Activated T-helper 17 cell treated with anti-CD3 and anti-CD28 coated beads, Interleukin-2, amount 50 U/mL, for 72 hours (primary cell): ENCODE data around the gene ELMO1. TPM values are rescaled to one million over a fixed set of nuclear protein-coding genes. Genes with fewer than 3 reads are reported as not detected.

Source experiments
- ATAC-seq: fragments of 150-1000 bp; cut with Tn5 transposase; replicated peaks from 2 replicates; pipeline ENCODE4 v1.10.0; 2021; ENCODE audit warnings: mild to moderate bottlenecking, moderate library complexity
- H3K27ac Mint-ChIP-seq: one replicate; pipeline ENCODE4 v1.8.0; 2022; ENCODE audit warnings: mixed read lengths
- H3K27me3 Mint-ChIP-seq: one replicate; pipeline ENCODE4 v1.8.0; 2022; ENCODE audit warnings: mixed read lengths
- H3K36me3 Mint-ChIP-seq: one replicate; pipeline ENCODE4 v1.8.0; 2022; ENCODE audit warnings: low read depth, mild to moderate bottlenecking, mixed read lengths
- H3K4me1 Mint-ChIP-seq: one replicate; pipeline ENCODE4 v1.8.0; 2022; ENCODE audit warnings: mixed read lengths
- H3K4me3 Mint-ChIP-seq: one replicate; pipeline ENCODE4 v1.8.0; 2022; ENCODE audit warnings: mild to moderate bottlenecking, mixed read lengths
- H3K9me3 Mint-ChIP-seq: one replicate; pipeline ENCODE4 v1.8.0; 2022; ENCODE audit warnings: mixed read lengths
- total RNA-seq, 2 donors: library from RNA; stranded (reverse); gene quantifications; one replicate each; pipeline ENCODE4 v1.2.3, GENCODE V29; 2022

The ELMO1 gene
- total RNA-seq, 2 donors from 2014 or later = 77.4 to 106 TPM

DNA sequence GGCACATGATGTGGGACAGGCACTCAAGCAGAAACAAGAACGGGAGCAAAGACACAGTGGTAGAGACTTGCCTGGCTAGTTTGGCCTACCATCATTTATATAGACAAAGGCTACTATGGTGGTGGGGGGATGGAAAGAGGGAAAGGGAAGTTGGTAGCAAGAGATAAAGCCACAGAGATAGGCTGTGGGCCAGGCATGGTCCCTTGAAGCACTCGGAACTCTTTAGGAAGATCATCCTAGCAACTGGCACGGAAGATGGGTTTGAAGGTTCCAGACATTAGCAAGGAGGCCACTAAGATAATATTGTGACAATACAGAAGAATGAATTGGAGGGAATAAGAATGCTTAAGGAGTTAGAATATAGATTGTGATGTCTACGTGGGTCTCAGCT, 319.6 kb downstream of the ELMO1 start:
- Mint-ChIP-seq H3K27ac (no peak overlapping the region), H3K4me1 (peaks cover 7% of the 10 kb centered on the region), H3K4me3 (no peak overlapping the region), H3K36me3 (peaks cover 88% of the 10 kb centered on the region), H3K9me3 (peaks cover 5% of the 10 kb centered on the region), H3K27me3 (no peaks in the 10 kb centered on the region)
- no peak for ATAC-seq

DNA sequence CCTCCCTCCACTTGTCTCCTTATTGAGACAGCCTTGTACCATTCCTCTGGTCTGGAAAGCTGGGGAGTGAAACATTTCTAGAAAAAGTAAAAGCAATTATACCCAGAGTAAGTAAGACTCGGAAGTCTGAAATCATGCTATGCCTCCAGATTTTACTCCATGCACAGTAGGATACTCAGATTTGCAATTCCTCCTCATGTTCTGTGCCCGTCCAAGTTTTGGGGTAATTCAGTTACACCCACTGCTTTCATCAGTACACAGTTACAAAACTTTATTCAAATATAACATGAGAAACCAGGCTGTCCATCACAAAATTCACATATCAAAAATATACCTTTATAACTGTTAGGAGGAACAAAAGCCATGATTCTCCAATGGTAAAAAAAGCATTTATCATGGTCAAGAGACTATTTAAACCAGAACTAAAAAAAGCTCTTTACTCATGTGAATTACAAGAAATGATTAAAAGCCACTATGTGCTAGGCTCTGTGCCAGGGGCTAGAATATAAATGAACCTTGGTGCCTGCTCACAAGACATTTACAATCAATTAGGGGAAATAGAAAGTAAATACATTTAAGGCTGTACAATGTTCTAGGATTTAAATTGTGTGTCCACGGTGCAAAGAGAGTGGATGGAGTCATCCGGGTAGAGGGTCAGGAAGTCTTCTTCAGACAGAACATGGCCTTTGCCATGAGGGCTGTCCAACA, 320.2 kb downstream of the ELMO1 start:
- Mint-ChIP-seq H3K4me1 (peaks cover 7% of the 10 kb centered on the region), H3K27me3 (no peaks in the 10 kb centered on the region), H3K9me3 (peaks cover 5% of the 10 kb centered on the region), H3K27ac (no peak overlapping the region), H3K4me3 (no peak overlapping the region), H3K36me3 (peaks cover 83% of the 10 kb centered on the region)
- ATAC-seq = no peak

DNA sequence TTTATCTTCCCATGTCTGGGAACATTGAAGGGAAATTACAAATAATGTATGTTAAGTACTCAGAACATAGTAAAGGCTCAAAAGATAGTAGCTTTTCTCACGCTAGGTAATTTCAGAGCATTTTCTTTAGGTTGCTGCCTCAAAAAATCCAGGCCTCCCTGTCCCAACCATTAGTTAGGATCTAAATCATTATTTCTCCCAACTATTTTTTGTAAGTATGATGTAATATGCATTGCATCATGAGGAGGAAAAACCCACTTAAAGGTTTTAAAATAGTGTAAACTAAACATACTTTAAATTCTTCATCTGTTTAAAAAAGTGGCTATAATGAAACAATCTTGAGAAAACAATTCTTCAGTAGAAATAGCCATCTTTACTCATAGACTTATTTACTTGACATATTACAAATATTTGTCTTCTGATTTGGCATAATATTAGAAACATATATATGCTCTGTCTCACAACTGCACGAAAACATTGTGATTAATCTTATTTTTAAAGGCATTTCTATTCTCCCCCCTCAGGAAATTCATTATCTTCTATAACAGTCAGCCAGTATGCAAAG, 329.3 kb downstream of the ELMO1 start:
- H3K4me1 Mint-ChIP-seq = peaks cover 27% of the 10 kb centered on the region

DNA sequence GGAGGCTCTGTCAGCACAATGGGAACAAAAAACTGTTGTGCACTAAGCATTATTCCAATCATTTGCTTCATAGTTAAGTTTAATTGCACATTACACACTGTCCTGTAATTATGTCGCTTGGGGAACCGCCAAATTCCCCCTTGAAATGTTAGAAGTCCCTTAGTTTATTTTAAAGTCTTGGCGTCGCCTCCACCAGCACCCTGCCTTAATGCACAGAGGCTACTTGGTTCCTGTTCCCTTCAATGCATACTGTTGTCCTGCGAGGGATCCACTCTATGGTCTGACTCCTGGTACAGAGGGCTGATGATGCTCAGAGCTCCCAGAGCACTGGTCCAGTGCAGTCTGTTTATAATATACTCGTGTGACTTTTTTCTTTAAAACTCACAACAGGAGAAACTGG, 330.7 kb downstream of the ELMO1 start:
- Mint-ChIP-seq H3K27me3 (no peaks in the 10 kb centered on the region), H3K36me3 (peaks cover 27% of the 10 kb centered on the region), H3K4me3 (no peak overlapping the region), H3K9me3 (peaks cover 4% of the 10 kb centered on the region), H3K27ac (peak overlapping the region; percentile 44), H3K4me1 (peaks cover 33% of the 10 kb centered on the region)
- ATAC-seq = no peak

More for the DNA sequence above, 329.3 kb downstream of the ELMO1 start:
- H3K27me3 Mint-ChIP-seq = no peaks in the 10 kb centered on the region
- H3K27ac Mint-ChIP-seq = no peak overlapping the region
- H3K36me3 Mint-ChIP-seq = peaks cover 16% of the 10 kb centered on the region
- H3K9me3 Mint-ChIP-seq = no peaks in the 10 kb centered on the region
- H3K4me3 Mint-ChIP-seq = no peak overlapping the region
- no peak for ATAC-seq

DNA sequence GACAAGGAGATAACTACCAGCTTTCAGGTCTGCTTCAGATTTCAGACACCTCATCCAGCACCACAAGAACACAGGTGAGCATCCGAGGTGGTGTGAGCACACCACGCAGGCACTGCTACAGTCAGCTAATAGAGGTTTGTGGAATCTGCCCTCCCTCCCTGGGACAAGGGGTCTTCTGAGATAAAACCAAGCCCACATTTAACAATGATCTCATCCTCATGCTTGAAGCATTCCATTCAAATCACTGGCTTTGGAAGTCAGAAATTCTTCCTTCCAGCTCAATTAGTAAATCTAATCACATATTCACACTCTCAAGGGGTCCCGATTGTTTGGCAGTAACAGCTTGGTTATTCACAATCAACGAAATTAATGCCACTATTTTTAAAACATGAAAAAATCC, 331.4 kb downstream of the ELMO1 start:
- H3K27me3 Mint-ChIP-seq = no peaks in the 10 kb centered on the region
- no peak overlapping the region for H3K27ac Mint-ChIP-seq
- no peak for ATAC-seq
- H3K4me3 Mint-ChIP-seq = no peak overlapping the region
- peaks cover 30% of the 10 kb centered on the region for H3K4me1 Mint-ChIP-seq
- peaks cover 4% of the 10 kb centered on the region for H3K9me3 Mint-ChIP-seq
- peaks cover 29% of the 10 kb centered on the region for H3K36me3 Mint-ChIP-seq

DNA sequence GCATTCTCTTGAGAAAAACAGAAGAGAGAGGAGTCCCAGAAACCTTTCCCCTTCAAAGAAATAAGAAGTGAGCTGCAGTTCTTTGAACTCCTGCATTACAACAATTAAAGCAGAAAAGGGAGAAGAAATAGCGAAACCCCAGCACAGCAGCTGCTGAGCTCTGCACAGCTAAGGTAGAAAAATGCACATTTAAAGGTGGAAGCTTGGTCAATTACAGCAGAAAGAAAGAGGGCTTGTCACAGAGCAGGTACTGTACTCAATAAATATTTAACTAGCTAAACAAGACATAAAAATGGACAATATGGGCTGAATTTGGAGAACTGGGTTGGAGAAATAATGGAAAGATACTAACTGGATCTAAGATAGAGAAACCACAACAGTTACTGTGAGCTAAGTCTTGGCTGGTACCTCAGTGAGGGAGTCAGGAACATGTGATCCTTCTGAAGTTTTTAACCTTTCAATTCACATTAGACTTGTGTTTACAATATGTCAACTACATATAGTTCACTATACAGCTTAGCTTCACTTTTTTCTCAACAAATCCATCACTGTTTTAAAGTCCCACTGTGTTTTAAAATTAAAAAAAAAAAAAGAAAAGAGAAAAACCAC, 332.5 kb downstream of the ELMO1 start:
- no peak overlapping the region for H3K27ac Mint-ChIP-seq
- H3K9me3 Mint-ChIP-seq = peaks cover 4% of the 10 kb centered on the region
- H3K27me3 Mint-ChIP-seq = no peaks in the 10 kb centered on the region
- no peak for ATAC-seq
- H3K4me1 Mint-ChIP-seq = peaks cover 32% of the 10 kb centered on the region
- H3K4me3 Mint-ChIP-seq = no peak overlapping the region
- peaks cover 38% of the 10 kb centered on the region for H3K36me3 Mint-ChIP-seq

DNA sequence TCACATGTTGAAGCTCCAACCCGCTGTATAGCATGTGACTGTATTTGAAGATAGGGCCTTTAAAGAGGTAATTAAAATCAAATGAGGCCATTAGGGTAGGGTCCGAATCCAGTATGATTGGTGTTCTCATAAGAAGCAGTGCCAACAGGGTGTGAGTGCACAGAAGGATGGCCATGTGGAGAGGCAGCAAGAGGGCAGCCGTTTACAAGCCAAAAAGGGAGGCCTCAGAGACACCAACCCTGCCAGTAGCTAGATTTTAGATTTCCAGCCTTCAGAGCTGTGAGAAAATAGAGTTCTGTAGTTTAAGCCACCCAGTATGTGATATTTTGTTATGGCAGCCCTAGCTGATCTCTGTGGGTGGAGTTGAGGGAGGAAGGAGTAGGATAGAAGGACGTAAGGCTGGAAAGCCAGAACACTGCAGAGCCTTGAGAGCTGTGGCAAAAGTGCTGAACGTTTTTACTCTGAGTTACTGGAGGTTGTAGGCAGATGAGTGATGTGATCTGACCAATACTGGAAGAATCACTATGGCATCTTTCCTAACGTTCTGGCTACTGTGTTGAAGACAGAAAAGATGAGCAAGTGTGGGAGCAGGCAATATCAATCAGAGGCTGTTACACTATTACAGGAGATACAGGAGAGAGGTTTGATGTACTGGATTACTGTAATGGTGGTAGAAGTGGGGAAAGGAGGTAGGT, 334.9 kb downstream of the ELMO1 start:
- peak; percentile 31 for ATAC-seq
- H3K27me3 Mint-ChIP-seq = no peaks in the 10 kb centered on the region
- H3K4me1 Mint-ChIP-seq = peaks cover 36% of the 10 kb centered on the region
- peak overlapping the region; percentile 59 for H3K27ac Mint-ChIP-seq
- peaks cover 4% of the 10 kb centered on the region for H3K9me3 Mint-ChIP-seq
- no peak overlapping the region for H3K4me3 Mint-ChIP-seq
- H3K36me3 Mint-ChIP-seq = peaks cover 45% of the 10 kb centered on the region

DNA sequence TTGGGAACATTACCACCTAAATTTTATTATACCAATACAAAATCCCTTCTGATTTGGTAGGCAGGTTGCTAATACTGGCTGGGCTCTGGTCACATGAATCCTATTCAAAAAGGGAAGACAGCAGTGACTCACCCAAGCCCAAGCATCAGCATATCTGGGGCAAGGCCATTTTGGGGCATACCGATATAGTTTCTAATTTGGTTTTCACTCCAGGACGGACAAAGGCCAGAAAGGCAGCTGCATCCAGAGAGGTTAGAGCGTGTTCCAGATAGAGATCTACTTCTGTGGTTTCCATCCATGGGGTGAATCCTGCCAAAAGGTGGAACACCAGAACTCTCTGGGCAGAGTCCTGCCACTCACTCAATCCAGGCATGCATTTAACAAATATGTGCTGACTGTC, 335.8 kb downstream of the ELMO1 start:
- Mint-ChIP-seq H3K9me3 (peaks cover 4% of the 10 kb centered on the region), H3K36me3 (peaks cover 45% of the 10 kb centered on the region), H3K4me3 (no peak overlapping the region), H3K4me1 (peaks cover 40% of the 10 kb centered on the region), H3K27me3 (no peaks in the 10 kb centered on the region), H3K27ac (peak overlapping the region; percentile 59)
- no peak for ATAC-seq

DNA sequence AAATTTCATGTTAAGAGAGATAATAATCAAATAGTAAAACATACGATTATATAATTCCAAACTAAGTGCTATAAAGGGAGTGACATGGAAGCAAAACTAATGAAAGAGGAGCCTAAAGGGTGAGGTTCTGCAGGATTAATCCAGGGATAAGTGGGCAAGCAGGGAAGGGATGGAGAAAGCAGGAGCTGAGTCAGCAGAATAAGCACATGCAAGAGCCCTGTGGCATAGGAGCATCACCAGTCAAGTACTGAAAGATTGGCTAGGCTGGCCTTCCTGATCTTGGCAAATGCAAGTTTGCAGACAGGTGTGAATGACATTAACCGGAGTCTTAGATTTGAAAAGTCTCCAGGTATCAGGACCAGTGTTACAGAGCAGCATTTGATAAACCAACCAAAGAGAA, 336.4 kb downstream of the ELMO1 start:
- peaks cover 43% of the 10 kb centered on the region for H3K4me1 Mint-ChIP-seq
- H3K4me3 Mint-ChIP-seq = no peak overlapping the region
- no peaks in the 10 kb centered on the region for H3K27me3 Mint-ChIP-seq
- no peak for ATAC-seq
- H3K9me3 Mint-ChIP-seq = peaks cover 4% of the 10 kb centered on the region
- H3K36me3 Mint-ChIP-seq = peaks cover 51% of the 10 kb centered on the region
- no peak overlapping the region for H3K27ac Mint-ChIP-seq

DNA sequence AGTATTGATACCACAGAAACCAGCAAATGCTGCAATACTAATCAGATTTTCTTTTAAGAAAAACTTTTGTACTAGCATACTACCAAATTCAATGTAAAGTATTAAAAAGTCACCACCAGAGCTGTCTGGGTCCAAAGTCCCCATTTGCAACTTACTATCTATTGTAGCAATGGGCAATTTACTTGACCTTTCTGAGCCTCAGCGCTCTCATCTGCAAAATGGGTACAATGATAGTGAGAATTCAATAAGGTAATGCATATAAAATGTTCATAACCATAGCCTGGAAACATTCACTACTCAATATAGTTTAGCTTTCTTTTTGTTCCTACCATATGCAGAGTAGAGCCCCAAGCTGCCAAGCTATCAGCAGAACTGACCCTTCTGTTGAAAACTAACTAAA, 337.2 kb downstream of the ELMO1 start:
- Mint-ChIP-seq H3K36me3 (peaks cover 57% of the 10 kb centered on the region), H3K4me1 (peaks cover 38% of the 10 kb centered on the region), H3K9me3 (peaks cover 4% of the 10 kb centered on the region), H3K27ac (no peak overlapping the region), H3K27me3 (no peaks in the 10 kb centered on the region), H3K4me3 (no peak overlapping the region)
- ATAC-seq = no peak

DNA sequence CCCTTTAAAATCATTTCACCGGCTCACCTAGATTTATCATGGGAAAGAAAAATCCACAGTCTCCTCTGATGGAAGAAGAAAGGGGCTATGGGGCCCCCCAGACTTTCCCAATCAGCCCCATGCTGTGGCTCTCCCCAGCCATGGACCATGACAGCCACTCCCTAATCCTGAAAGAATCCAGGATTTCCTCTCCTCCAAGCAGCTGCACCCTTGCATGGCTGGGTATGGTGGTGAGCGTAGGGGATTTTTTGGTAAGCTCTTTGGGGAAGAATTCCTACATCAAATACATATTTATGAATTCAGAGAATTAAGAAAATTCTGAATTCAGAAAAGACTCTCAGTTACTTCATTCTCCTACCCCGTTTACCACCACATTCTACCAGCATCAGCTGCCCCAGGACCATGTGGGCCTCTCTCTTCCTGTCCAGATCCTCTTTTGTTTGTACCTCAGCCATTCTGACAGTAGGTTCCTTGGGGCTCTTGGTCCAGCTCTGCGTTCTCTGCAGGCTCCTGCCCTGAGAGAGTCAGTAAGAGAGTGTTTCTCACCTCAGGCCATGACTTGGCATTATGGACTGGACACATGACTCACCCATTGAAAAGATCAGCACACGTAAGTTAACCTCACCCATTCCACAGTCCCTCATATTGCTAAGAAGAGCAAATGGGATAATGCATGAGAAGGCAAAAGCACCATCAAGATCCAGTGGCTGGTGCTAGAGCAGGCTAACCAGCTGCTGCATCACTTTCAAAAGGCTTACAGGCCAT, 337.8 kb downstream of the ELMO1 start:
- H3K36me3 Mint-ChIP-seq = peaks cover 57% of the 10 kb centered on the region
- ATAC-seq = no peak
- H3K9me3 Mint-ChIP-seq = peaks cover 4% of the 10 kb centered on the region
- no peak overlapping the region for H3K4me3 Mint-ChIP-seq
- no peak overlapping the region for H3K27ac Mint-ChIP-seq
- no peaks in the 10 kb centered on the region for H3K27me3 Mint-ChIP-seq
- H3K4me1 Mint-ChIP-seq = peaks cover 38% of the 10 kb centered on the region

DNA sequence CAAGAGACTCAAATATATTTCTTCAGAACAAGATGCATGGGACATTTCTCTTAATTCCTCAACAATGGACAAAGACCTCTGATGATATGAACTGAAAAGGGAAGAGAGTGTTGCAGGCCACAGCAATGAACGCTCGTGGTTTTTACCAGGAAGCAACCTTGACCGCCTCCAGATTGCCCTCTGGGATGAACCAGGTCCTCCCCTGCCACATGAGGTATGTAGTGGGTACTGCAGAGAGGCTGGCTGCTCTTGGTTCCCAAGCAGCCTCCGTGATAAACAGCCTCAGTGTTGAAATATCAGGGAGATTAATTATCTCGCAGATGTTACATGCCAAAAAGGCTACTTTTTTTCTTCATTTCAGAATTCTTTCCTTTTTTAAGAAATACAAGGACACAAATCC, 338.8 kb downstream of the ELMO1 start:
- H3K36me3 Mint-ChIP-seq = peaks cover 62% of the 10 kb centered on the region
- H3K4me1 Mint-ChIP-seq = peaks cover 38% of the 10 kb centered on the region
- H3K4me3 Mint-ChIP-seq = no peak overlapping the region
- ATAC-seq = no peak
- no peak overlapping the region for H3K27ac Mint-ChIP-seq
- H3K9me3 Mint-ChIP-seq = peaks cover 4% of the 10 kb centered on the region
- H3K27me3 Mint-ChIP-seq = no peaks in the 10 kb centered on the region

DNA sequence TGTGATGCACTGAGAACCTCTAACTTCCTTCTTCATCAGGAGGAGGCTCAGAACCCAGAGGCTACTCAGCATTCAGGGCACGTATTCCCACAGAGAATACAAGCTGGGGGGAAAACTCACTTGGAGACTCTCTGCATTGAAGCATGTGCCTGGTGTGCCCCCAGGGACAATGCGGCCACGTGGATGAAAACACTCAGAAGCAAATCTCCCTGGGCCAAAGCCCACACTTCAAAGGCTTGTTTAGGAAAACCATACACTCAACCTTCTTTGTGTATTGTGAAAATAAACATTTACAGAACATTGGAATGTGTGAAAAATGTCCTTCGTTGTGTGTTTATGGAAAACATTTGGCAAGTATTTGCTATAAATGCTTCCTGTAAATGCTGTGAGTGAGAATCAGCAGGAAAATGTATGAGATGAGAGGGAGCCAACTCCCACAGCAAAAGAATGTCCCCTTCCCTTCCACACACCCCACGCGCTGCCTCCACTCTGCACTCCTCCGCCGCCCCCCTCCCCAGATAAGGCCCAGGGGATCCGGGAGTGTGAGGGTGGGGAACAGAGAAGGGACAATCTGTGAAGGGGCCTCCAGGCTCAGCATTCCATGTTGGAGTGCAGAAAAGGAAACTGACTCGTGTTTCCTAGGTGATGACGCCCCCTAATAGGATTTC, 339.5 kb downstream of the ELMO1 start:
- H3K27ac Mint-ChIP-seq = no peak overlapping the region
- ATAC-seq = no peak
- H3K4me3 Mint-ChIP-seq = no peak overlapping the region
- peaks cover 61% of the 10 kb centered on the region for H3K36me3 Mint-ChIP-seq
- H3K9me3 Mint-ChIP-seq = peaks cover 4% of the 10 kb centered on the region
- peaks cover 37% of the 10 kb centered on the region for H3K4me1 Mint-ChIP-seq
- no peaks in the 10 kb centered on the region for H3K27me3 Mint-ChIP-seq

DNA sequence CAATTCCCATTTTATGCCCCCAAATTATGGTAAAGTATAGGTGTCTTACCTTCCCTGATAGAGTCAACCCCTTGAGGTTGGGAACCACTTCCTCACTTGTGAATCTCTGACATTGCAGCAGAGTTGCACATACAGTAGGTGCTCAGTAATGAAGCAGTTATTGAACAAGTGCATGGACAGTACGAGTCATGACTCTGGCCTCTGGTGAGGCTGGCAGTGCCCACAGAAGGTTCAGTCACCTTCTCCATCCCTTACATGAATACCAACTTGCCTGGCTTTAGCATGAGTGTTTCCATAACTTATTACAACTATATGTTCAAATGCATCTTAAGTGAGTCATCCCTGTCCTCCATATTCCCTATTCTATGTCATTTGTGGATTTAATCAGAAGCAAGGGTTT, 340.0 kb downstream of the ELMO1 start:
- H3K36me3 Mint-ChIP-seq = peaks cover 60% of the 10 kb centered on the region
- no peak overlapping the region for H3K4me3 Mint-ChIP-seq
- peaks cover 4% of the 10 kb centered on the region for H3K9me3 Mint-ChIP-seq
- peak overlapping the region; percentile 51 for H3K27ac Mint-ChIP-seq
- no peaks in the 10 kb centered on the region for H3K27me3 Mint-ChIP-seq
- ATAC-seq = peak; percentile 82
- peaks cover 32% of the 10 kb centered on the region for H3K4me1 Mint-ChIP-seq
